Activated CD4-positive, alpha-beta memory T cell treated with anti-CD3 and anti-CD28 coated beads for 36 hours (primary cell): Measurements from ENCODE around the gene MAPKAPK3. TPM values are rescaled to one million over a fixed set of nuclear protein-coding genes. Genes with fewer than 3 reads are reported as not detected.
"Not testable (repeated sequence)": the region's sequence is repeated elsewhere in the genome, so short reads cannot be mapped to it uniquely, and the experiment has no call there.

ENCODE experiments used
- CTCF ChIA-PET: fragments of 350-600 bp; sonication (Branson Sonifier 250); formaldehyde crosslinking; loops from one replicate; lab custom pipeline; 2021; ENCODE audit warnings: antibody characterized with exemption, inconsistent platforms; lab: Charles Lee
- POLR2A ChIA-PET: fragments of 350-600 bp; sonication (Branson Sonifier 250); formaldehyde crosslinking; loops from one replicate; lab custom pipeline; 2021; ENCODE audit warnings: antibody characterized with exemption; lab: Charles Lee
- DNase-seq: peaks from one replicate; pipeline ENCODE4 v3.0.0-alpha.2; 2020
- H3K27ac Mint-ChIP-seq: one replicate; pipeline ENCODE4 v1.8.0; 2021; ENCODE audit warnings: mixed read lengths
- H3K27me3 Mint-ChIP-seq: one replicate; pipeline ENCODE4 v1.8.0; 2021; ENCODE audit warnings: mixed read lengths
- H3K36me3 Mint-ChIP-seq: one replicate; pipeline ENCODE4 v1.8.0; 2021; ENCODE audit warnings: mixed read lengths
- H3K4me1 Mint-ChIP-seq: one replicate; pipeline ENCODE4 v1.8.0; 2021; ENCODE audit warnings: low read depth, mixed read lengths
- H3K4me3 Mint-ChIP-seq: one replicate; pipeline ENCODE4 v1.8.0; 2021; ENCODE audit warnings: mild to moderate bottlenecking, mixed read lengths
- H3K9me3 Mint-ChIP-seq: one replicate; pipeline ENCODE4 v1.8.0; 2021; ENCODE audit warnings: mixed read lengths
- intact Hi-C: fragments of 100-400 bp; cut with micrococcal nuclease; formaldehyde crosslinking; loops from one replicate; pipeline ENCODE4 v1.15.1; 2023
- total RNA-seq, 2 experiments: library from RNA; stranded (reverse); gene quantifications; one replicate each; pipeline ENCODE4 v1.2.3, GENCODE V29; 2021

MAPKAPK3 gene
- total RNA-seq, 2 experiments from 2014 or later: 186 to 187 TPM

- Mint-ChIP-seq H3K27me3 (no peaks in the 10 kb centered on the region), H3K36me3 (no peaks in the 10 kb centered on the region), H3K9me3 (no peaks in the 10 kb centered on the region), H3K27ac (peak overlapping the region; percentile 48), H3K4me3 (no peak overlapping the region), H3K4me1 (peaks cover 12% of the 10 kb centered on the region)
- DNase-seq: peak; percentile 68
- CTCF ChIA-PET: interaction anchor here (1.2 kb wide), 1 partner anchor 13 kb away, joined by 3 read pairs; no protein-coding TSS in a partner anchor
- POLR2A ChIA-PET: no interaction called here
- intact Hi-C loops: no loop called here
These were observed 48.3 kb downstream of the MAPKAPK3 start for GRCh38 chr3:50665081-50665840.

GRCh38 chr3:50665841-50666115 is 48.8 kb downstream of the MAPKAPK3 start:
- peaks cover 12% of the 10 kb centered on the region for H3K4me1 Mint-ChIP-seq
- H3K27ac Mint-ChIP-seq, POLR2A ChIA-PET, H3K36me3 Mint-ChIP-seq, intact Hi-C loops, H3K9me3 Mint-ChIP-seq, H3K27me3 Mint-ChIP-seq, DNase-seq, H3K4me3 Mint-ChIP-seq: not testable (repeated sequence)
- CTCF ChIA-PET: interaction anchor here (1.2 kb wide), 1 partner anchor 13 kb away, joined by 3 read pairs; no protein-coding TSS in a partner anchor

DNA sequence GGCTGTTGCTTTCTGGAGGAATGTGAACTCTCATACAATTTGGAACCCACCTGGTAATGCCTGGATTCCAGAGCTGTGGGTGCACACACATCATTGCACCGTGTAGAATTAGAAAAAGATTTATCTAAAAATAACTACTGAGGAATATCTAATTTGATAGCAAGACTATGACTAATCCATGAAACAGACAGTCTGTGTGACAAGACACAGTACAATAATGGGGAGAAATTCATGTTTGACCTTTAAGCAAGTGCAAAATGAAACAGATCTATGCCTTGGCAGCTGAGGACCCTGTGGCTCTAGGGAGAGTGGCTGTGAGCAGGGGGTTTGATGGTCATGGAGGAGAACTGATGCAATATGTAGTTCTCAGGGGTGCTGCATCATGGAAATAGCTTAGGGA is 49.9 kb downstream of the MAPKAPK3 start:
- intact Hi-C loops: no loop called here
- H3K36me3 Mint-ChIP-seq: no peaks in the 10 kb centered on the region
- ChIA-PET POLR2A (interaction anchor here (0.9 kb wide), 1 partner anchor 15 kb away, joined by 3 read pairs; no protein-coding TSS in a partner anchor), CTCF (interaction anchor here (1.2 kb wide), 2 partner anchors 14 to 50 kb away, joined by 3 to 10 read pairs; partner anchors contain the start of gene MAPKAPK3)
- H3K27me3 Mint-ChIP-seq: no peaks in the 10 kb centered on the region
- no peak overlapping the region for H3K27ac Mint-ChIP-seq
- DNase-seq: no peak
- H3K4me3 Mint-ChIP-seq: no peak overlapping the region
- H3K9me3 Mint-ChIP-seq: no peaks in the 10 kb centered on the region
- H3K4me1 Mint-ChIP-seq: peaks cover 12% of the 10 kb centered on the region

DNA sequence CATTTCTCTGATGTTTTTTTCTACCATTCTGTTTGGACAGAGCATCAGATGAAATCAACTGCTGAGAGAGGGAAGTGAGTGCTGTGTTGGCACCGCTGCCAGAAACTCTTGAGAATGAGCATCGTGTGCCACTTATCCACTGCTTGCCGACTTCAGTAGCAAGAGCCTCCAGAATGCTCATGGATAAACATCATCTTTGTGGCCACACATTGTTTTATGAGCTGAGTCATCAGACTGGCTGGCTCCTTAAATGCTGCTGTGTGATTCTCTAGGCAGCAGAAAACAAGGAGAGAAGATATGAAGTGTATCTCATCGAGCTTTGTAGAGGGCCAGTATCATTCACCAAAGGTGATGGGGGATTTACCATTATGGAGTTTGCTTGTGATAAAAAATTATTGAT is 54.4 kb downstream of the MAPKAPK3 start:
- H3K4me3 Mint-ChIP-seq: no peak overlapping the region
- H3K27ac Mint-ChIP-seq: no peak overlapping the region
- CTCF ChIA-PET: interaction anchor here (1.0 kb wide), 1 partner anchor 18 kb away, joined by 3 read pairs; no protein-coding TSS in a partner anchor
- no peaks in the 10 kb centered on the region for H3K9me3 Mint-ChIP-seq
- H3K4me1 Mint-ChIP-seq: peaks cover 8% of the 10 kb centered on the region
- no peak for DNase-seq
- POLR2A ChIA-PET: no interaction called here
- no peaks in the 10 kb centered on the region for H3K36me3 Mint-ChIP-seq
- intact Hi-C loops: loop anchor here (5.0 kb wide), 1 partner anchor 99 kb away; no protein-coding TSS in a partner anchor
- peaks cover 14% of the 10 kb centered on the region for H3K27me3 Mint-ChIP-seq

DNA sequence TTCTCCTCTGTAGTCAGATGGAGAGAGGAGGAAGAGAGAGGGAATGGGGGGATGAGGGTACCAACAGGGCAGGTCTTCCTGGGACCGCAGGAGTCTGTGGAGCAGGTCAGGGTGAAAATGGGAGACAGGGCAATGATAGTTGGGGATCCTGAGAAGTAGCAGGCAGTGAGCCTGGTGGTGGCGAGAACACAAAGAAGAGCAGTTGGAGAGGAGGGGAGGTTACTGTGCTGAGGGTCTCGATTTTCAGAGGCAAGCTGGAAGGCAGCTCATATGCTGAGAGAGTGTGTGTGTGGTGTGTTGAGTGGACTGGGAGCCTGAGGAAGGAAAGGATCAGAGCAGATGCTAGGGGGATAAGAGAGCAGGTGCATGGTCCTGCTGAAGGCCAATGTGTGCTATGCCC is 55.7 kb downstream of the MAPKAPK3 start:
- ChIA-PET POLR2A (no interaction called here), CTCF (interaction anchor here (0.9 to 6.2 kb wide), 4 partner anchors 20 to 57 kb away, joined by 3 to 43 read pairs (median 4); partner anchors contain the start of gene MAPKAPK3)
- no peak for DNase-seq
- Mint-ChIP-seq H3K27ac (no peak overlapping the region), H3K4me1 (peaks cover 11% of the 10 kb centered on the region), H3K36me3 (no peaks in the 10 kb centered on the region), H3K9me3 (no peaks in the 10 kb centered on the region), H3K4me3 (no peak overlapping the region), H3K27me3 (peaks cover 19% of the 10 kb centered on the region)
- intact Hi-C loops: loop anchor here (5.0 kb wide), 1 partner anchor 100 kb away; no protein-coding TSS in a partner anchor

DNA sequence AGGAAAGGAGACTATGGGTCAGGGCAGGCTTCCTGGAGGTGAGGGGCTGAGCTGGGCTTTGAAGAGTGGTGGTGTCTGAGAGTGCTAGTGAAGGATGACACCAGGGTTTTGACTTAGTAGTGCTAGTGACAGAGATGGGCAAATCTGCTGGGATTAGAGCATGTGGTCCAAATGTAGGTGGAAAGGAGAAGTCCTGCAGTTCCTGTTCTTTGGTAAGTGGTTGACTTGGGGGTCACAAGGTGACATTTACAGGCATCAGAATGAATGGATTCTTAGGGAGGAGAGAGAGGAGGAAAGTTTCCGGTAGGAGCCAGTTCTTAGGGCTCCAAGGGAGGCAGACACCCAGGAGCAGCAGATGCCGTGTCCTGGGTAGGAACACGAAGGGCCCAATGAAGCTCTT is 57.0 kb downstream of the MAPKAPK3 start:
- Mint-ChIP-seq H3K9me3 (no peaks in the 10 kb centered on the region), H3K36me3 (no peaks in the 10 kb centered on the region), H3K4me3 (peak overlapping the region; percentile 59), H3K27ac (no peak overlapping the region), H3K4me1 (peaks cover 11% of the 10 kb centered on the region), H3K27me3 (peaks cover 24% of the 10 kb centered on the region)
- intact Hi-C loops: loop anchor here (5.0 kb wide), 1 partner anchor 102 kb away; no protein-coding TSS in a partner anchor
- ChIA-PET CTCF (interaction anchor here (0.7 to 6.2 kb wide), 8 partner anchors 21 to 716 kb away, joined by 3 to 43 read pairs (median 3); partner anchors contain the start of gene MAPKAPK3), POLR2A (interaction anchor here (1.7 kb wide), 1 partner anchor 11 kb away, joined by 5 read pairs; no protein-coding TSS in a partner anchor)
- no peak for DNase-seq

GRCh38 chr3:50674349-50675178 is 57.6 kb downstream of the MAPKAPK3 start, which contains the start of gene DOCK3:
Gene DOCK3 (plus strand): TSS chr3:50674927. CDS start chr3:50675264, 337 bp downstream.
- H3K27me3 Mint-ChIP-seq: peaks cover 25% of the 10 kb centered on the region
- POLR2A ChIA-PET: interaction anchor here (1.0 to 1.7 kb wide), 2 partner anchors 12 to 61 kb away, joined by 4 to 5 read pairs; no protein-coding TSS in a partner anchor
- peaks cover 11% of the 10 kb centered on the region for H3K4me1 Mint-ChIP-seq
- no peaks in the 10 kb centered on the region for H3K36me3 Mint-ChIP-seq
- H3K27ac Mint-ChIP-seq: peak within 1 kb of the TSS; percentile 28
- no peaks in the 10 kb centered on the region for H3K9me3 Mint-ChIP-seq
- intact Hi-C loops: loop anchor here (5.0 kb wide), 2 partner anchors 102 to 698 kb away; no protein-coding TSS in a partner anchor
- CTCF ChIA-PET: interaction anchor here (0.6 to 6.2 kb wide), 11 partner anchors 11 to 712 kb away, joined by 3 to 43 read pairs (median 3); partner anchors contain the start of genes C3orf18 and MAPKAPK3
- peak; percentile 65 for DNase-seq
- H3K4me3 Mint-ChIP-seq: peak within 1 kb of the TSS; percentile 68

GRCh38 chr3:50675179-50676030 is 58.5 kb downstream of the MAPKAPK3 start:
- POLR2A ChIA-PET: interaction anchor here (0.7 to 1.0 kb wide), 2 partner anchors 62 to 1092 kb away, joined by 4 to 5 read pairs; no protein-coding TSS in a partner anchor
- Mint-ChIP-seq H3K27me3 (peaks cover 27% of the 10 kb centered on the region), H3K4me3 (peak overlapping the region; percentile 68), H3K27ac (peak overlapping the region; percentile 28), H3K36me3 (no peaks in the 10 kb centered on the region), H3K9me3 (no peaks in the 10 kb centered on the region), H3K4me1 (peaks cover 11% of the 10 kb centered on the region)
- CTCF ChIA-PET: interaction anchor here (0.6 to 6.2 kb wide), 14 partner anchors 10 to 711 kb away, joined by 3 to 43 read pairs (median 3); partner anchors contain the start of genes C3orf18, MANF and MAPKAPK3
- DNase-seq: peak; percentile 79
- intact Hi-C loops: loop anchor here (5.0 kb wide), 1 partner anchor 697 kb away; no protein-coding TSS in a partner anchor

GRCh38 chr3:50676031-50676705 is 59.2 kb downstream of the MAPKAPK3 start:
- no peak for DNase-seq
- peak overlapping the region; percentile 53 for H3K4me3 Mint-ChIP-seq
- no peaks in the 10 kb centered on the region for H3K9me3 Mint-ChIP-seq
- intact Hi-C loops: loop anchor here (5.0 kb wide), 1 partner anchor 696 kb away; no protein-coding TSS in a partner anchor
- peaks cover 11% of the 10 kb centered on the region for H3K4me1 Mint-ChIP-seq
- H3K27ac Mint-ChIP-seq: no peak overlapping the region
- CTCF ChIA-PET: interaction anchor here (0.6 to 6.2 kb wide), 11 partner anchors 9 to 709 kb away, joined by 3 to 43 read pairs (median 4); partner anchors contain the start of genes MANF and MAPKAPK3
- H3K27me3 Mint-ChIP-seq: peaks cover 30% of the 10 kb centered on the region
- H3K36me3 Mint-ChIP-seq: no peaks in the 10 kb centered on the region
- POLR2A ChIA-PET: no interaction called here

DNA sequence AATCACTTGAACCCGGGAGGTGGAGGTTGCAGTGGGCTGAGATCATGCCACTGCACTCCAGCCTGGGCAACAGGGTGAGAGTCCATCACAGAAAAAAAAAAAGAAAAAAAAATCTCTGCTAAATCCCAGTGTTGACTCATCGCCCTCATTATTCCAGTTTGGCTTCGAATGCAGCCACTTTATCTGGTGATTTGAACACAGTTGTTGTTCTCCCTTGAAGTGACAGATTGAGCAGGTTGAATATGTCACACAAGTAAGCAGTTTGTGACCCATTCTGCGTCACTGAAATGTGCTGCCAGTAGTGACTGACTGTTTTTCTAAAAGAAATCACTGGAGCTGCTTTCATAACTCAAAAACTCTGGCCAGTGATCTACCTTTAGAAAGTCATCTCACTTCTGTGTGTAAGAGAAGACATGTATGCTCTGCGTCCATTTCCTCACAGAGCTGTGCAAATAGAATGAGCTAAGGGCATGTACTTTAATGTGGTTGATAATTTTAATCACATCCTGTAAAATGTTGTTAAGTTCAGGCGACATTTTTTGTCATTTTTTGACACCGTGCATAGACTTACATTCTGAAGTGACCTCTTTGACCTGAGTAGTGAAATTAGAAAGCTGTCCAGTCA is 70.3 kb downstream of the MAPKAPK3 start:
- H3K4me3 Mint-ChIP-seq: no peak overlapping the region
- no peak for DNase-seq
- peaks cover 5% of the 10 kb centered on the region for H3K27me3 Mint-ChIP-seq
- no peaks in the 10 kb centered on the region for H3K36me3 Mint-ChIP-seq
- no peaks in the 10 kb centered on the region for H3K9me3 Mint-ChIP-seq
- intact Hi-C loops: no loop called here
- peaks cover 4% of the 10 kb centered on the region for H3K4me1 Mint-ChIP-seq
- CTCF ChIA-PET: interaction anchor here (1.0 kb wide), 1 partner anchor 145 kb away, joined by 3 read pairs; no protein-coding TSS in a partner anchor
- no peak overlapping the region for H3K27ac Mint-ChIP-seq
- POLR2A ChIA-PET: no interaction called here
